AG09309 (cell line): ENCODE measurements around the gene MARCO.

Experiments used
- DNase-seq: peaks from one replicate; pipeline ENCODE4 v3.0.0-alpha.2; 2010; ENCODE audit warnings: low read depth
- H3K4me3 ChIP-seq: 2 replicates; pipeline ENCODE4 v1.5.1; 2011; ENCODE audit warnings: mild to moderate bottlenecking, low read depth, low read length, moderate library complexity; ENCODE audit not compliant: control insufficient read depth
- CTCF ChIP-seq: IDR thresholded peaks from 2 replicates; pipeline ENCODE4 v1.5.1; 2011; ENCODE audit warnings: mild to moderate bottlenecking, low read depth, low read length, inconsistent platforms; ENCODE audit not compliant: insufficient read depth, control insufficient read depth; ENCODE audit errors: missing control alignments

Gene MARCO

GRCh38 chr2:118942031-118942430 is at the start of gene MARCO:
Gene MARCO (plus strand): TSS chr2:118942194. CDS start chr2:118942301, 107 bp downstream.
- TF ChIP-seq CTCF = no peak
- no peak within 1 kb of the TSS for H3K4me3 ChIP-seq
- no peak for DNase-seq

GRCh38 chr2:118893100-118893499 is 48.9 kb upstream of the MARCO start:
- no peak overlapping the region for H3K4me3 ChIP-seq
- no peak for TF ChIP-seq CTCF
- DNase-seq = no peak

GRCh38 chr2:118902266-118903028 is 39.5 kb upstream of the MARCO start:
- H3K4me3 ChIP-seq = no peak overlapping the region
- DNase-seq = no peak
- TF ChIP-seq CTCF = no peak

- H3K4me3 ChIP-seq = no peak overlapping the region
- DNase-seq = no peak
- no peak for TF ChIP-seq CTCF
Observed at GRCh38 chr2:118903029-118903351, 39.0 kb upstream of the MARCO start.

GRCh38 chr2:118903551-118904479 is 38.2 kb upstream of the MARCO start:
- no peak overlapping the region for H3K4me3 ChIP-seq
- DNase-seq = no peak
- no peak for TF ChIP-seq CTCF

GRCh38 chr2:118905206-118905605 is 36.8 kb upstream of the MARCO start:
- TF ChIP-seq CTCF = no peak
- DNase-seq = no peak
- no peak overlapping the region for H3K4me3 ChIP-seq
